MG63 (cell line): Measurements from ENCODE around the gene PTAFR. TPM values are rescaled to one million over a fixed set of nuclear protein-coding genes. Genes with fewer than 3 reads are reported as not detected.
A peak's percentile ranks its signal among the peaks of the same experiment; 100 is the strongest.

Experiments used
- DNase-seq: peaks from one replicate; pipeline ENCODE4 v3.0.0-alpha.2; 2020
- H3K27me3 ChIP-seq: fragments of 250-450 bp; sonication (Bioruptor Pico); 2 replicates; pipeline ENCODE4 v1.5.1; 2020; ENCODE audit warnings: mild to moderate bottlenecking, moderate library complexity
- H3K36me3 ChIP-seq: fragments of 250-450 bp; sonication (Bioruptor Pico); 2 replicates; pipeline ENCODE4 v1.5.1; 2020; ENCODE audit warnings: mild to moderate bottlenecking, moderate library complexity
- H3K4me3 ChIP-seq: fragments of 250-450 bp; sonication (Bioruptor Pico); 2 replicates; pipeline ENCODE4 v1.5.1; 2020; ENCODE audit warnings: mild to moderate bottlenecking, moderate library complexity
- H3K9me3 ChIP-seq: fragments of 250-450 bp; sonication (Bioruptor Pico); 2 replicates; pipeline ENCODE4 v1.5.1; 2020; ENCODE audit warnings: mild to moderate bottlenecking, moderate library complexity
- total RNA-seq: library from RNA; depleted of rRNA; stranded (reverse); fragments of >200 nt; shearing (Covaris generic); gene quantifications from 2 replicates; pipeline ENCODE4 v1.2.3, GENCODE V29; 2014; ENCODE audit warnings: low replicate concordance

The PTAFR gene
- total RNA-seq, 1 experiment from 2014 or later = 0.49 TPM

- DNase-seq = no peak
- H3K36me3 ChIP-seq = no peaks in the 10 kb centered on the region
- H3K9me3 ChIP-seq = no peaks in the 10 kb centered on the region
- H3K27me3 ChIP-seq = no peaks in the 10 kb centered on the region
- H3K4me3 ChIP-seq = no peak overlapping the region
Observed at GRCh38 chr1:28185071-28185470, 8.6 kb upstream of the PTAFR start.

DNA sequence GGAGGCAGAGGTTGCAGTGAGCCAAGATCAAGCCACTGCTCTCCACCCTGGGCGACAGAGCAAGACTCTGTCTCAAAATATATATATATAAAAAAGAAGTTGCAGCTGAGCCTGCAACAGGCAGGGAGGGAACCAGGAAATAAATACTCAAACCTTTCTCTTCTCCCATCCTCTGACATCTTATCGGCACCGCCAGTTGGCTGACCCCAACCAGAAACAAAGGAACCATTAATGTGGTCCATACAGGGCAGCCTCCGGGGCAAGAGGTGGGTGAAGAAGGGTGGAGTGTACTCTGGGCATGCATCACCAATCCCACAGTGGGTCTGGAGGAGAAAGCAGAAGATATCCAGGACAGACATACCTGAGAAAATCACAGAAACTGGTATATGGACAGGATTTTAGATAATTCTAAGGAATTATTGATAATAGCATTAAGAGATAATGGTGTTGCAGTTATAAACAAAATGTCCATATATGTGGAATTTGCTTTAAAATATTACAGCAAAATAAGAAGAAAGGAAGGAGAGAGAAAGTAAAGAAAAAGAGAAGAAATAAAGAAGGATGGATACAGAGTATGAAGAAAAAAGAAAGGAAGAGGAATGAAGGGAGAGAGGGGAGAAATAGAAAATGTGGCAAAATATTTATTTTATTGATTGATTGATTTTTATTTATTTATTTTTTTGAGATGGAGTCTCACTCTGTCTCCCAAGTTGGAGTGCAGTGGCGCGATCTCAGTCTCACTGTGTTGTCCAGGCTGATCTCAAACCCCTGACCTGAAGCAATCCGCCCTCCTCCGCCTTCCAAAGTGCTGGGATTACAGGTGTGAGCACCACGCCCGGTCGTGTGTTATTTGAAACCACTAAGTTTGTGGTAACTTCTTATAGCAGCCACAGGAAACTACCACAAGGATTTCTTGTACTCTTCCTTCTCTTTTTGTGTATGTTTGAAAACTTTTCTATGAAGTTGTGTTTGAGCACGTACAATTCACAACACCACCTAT is 4.1 kb upstream of the PTAFR start:
- Histone ChIP-seq H3K36me3 (no peaks in the 10 kb centered on the region), H3K27me3 (no peaks in the 10 kb centered on the region), H3K4me3 (no peak overlapping the region), H3K9me3 (no peaks in the 10 kb centered on the region)
- no peak for DNase-seq

DNA sequence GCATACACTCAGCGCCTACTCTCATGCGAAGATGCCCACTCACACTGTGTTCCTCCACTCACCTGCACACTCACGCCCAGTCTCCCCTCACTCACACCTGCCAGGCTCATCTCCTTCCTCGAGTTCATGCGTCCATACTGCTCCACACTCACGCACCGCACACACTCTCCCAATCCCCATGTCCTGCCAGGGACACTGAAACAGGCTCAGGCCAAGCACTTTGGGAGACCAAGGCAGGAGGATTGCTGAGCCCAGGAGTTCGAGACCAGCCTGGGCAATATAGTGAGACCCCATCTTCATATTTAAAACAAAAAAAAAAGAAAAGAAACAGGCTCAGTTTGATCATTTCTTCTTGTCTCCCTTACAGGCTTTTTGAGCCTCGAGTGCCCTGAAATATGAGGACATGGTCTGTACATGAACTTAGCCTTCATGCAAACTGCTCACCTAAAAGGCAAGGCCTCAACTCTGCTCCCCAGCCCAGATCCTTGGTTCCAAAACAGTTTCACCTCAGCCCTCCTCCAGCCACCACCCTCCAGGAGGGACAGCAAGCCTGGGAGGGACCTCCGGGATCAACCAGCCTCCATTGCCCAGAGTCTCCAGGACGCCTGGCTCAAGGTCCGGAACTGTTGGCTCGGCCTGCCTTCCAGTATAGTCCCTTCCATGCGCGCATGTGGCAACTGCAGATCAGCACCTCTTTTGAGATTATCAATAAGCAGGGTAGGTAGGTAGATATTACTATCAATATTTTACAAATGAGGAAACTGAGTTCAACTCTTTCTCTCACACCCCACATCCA is 2.4 kb upstream of the PTAFR start:
- no peak for DNase-seq
- H3K9me3 ChIP-seq = no peaks in the 10 kb centered on the region
- no peaks in the 10 kb centered on the region for H3K27me3 ChIP-seq
- no peaks in the 10 kb centered on the region for H3K36me3 ChIP-seq
- no peak overlapping the region for H3K4me3 ChIP-seq

GRCh38 chr1:28175955-28176485 is 470 bp downstream of the PTAFR start:
- no peaks in the 10 kb centered on the region for H3K9me3 ChIP-seq
- no peak for DNase-seq
- no peaks in the 10 kb centered on the region for H3K36me3 ChIP-seq

GRCh38 chr1:28173980-28174297 is 2.6 kb downstream of the PTAFR start:
- Histone ChIP-seq H3K4me3 (no peak overlapping the region), H3K27me3 (no peaks in the 10 kb centered on the region), H3K9me3 (no peaks in the 10 kb centered on the region), H3K36me3 (no peaks in the 10 kb centered on the region)
- DNase-seq = no peak

More at GRCh38 chr1:28175955-28176485, 470 bp downstream of the PTAFR start:
- no peaks in the 10 kb centered on the region for H3K27me3 ChIP-seq
- no peak overlapping the region for H3K4me3 ChIP-seq

DNA sequence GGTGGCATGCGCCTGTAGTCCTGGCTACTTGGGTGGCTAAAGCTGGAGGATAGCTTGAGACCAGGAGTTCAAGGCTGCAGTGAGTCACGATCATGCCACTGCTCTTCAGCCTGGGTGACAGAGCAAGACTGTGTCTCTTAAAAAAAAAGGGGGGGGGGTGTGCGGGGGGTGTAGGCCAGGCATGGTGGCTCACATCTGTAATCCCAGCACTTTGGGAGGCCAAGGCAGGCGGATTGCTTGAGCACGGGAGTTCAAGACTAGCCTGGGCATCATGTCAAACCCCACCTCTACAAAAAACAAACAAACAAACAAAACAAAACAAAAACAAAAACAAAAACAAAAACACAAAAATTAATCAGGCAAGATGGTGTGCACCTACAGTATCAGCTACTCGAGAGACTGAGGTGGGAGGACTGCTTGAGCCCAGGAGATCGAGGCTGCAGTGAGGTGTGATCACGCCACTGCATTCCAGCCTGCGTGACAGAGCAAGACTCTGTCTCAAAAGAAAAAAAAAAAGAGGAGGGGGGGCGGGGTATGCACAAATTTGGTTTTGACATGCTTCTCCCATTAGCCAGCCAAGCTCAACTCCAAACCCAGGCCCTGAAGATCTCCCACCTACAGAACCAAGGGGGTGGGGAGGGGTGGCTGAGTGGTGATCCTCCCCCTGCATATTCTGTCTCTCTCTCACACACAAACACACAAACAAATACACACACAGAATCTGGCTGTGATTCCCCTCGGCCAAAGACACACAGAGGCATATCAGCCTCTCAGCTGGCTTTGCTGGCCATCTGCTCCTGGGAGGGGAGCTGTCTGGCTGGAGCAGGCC is 3.1 kb downstream of the PTAFR start:
- Histone ChIP-seq H3K36me3 (no peaks in the 10 kb centered on the region), H3K9me3 (no peaks in the 10 kb centered on the region), H3K27me3 (no peaks in the 10 kb centered on the region), H3K4me3 (no peak overlapping the region)
- no peak for DNase-seq

DNA sequence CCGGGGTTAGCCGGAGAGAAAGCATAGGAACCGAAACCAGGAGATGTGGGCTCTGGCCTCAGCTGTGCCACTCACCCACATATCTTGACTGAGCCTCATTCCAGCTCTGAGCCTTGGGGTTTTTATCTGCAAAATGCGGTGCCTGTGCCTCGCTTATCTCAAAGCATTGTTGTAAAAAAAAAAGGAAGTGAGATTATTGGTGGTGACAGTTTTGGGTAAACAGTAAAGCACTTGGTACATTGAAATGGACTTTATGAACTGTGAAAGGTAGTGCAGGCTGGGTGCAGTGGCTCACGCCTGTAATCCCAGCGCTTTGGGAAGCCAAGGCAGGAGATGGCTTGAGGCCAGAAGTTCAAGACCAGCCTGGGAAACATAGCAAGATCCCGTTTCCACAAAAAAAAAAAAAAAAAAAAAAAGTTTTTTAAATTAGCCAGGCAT is 3.8 kb downstream of the PTAFR start:
- no peak for DNase-seq
- H3K9me3 ChIP-seq = no peaks in the 10 kb centered on the region
- H3K27me3 ChIP-seq = no peaks in the 10 kb centered on the region
- H3K4me3 ChIP-seq = no peak overlapping the region
- no peaks in the 10 kb centered on the region for H3K36me3 ChIP-seq

- H3K4me3 ChIP-seq = no peak overlapping the region
- no peaks in the 10 kb centered on the region for H3K9me3 ChIP-seq
- DNase-seq = no peak
- H3K27me3 ChIP-seq = no peaks in the 10 kb centered on the region
- no peaks in the 10 kb centered on the region for H3K36me3 ChIP-seq
Observed at GRCh38 chr1:28171246-28171645, 5.2 kb downstream of the PTAFR start.

DNA sequence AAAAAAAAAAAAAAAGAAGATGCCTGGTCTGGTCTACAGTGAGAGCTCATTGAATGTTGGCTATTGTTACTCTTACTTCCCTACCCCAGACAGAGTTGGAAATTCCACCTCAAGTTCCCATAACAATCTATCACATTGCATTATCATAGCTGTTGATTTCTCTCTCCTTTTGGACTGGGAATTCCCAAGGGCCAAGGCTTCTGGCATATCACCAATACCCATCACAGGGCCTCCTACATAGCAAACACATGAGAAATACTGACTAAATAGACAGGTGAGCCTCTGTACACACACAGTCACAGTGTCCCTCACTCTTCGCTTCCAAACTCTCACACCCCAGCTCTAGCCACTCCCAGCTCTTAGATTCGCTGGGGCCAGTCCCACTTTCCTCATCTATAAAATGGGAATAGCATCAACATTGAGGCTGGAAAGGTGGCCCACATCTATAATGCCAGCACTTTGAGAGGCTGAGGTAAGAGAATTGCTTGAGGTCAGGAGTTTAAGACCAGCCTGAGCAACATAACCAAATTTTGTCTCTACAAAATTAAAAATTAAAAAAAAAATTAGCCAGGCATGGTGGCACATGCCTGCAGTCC is 6.4 kb downstream of the PTAFR start:
- no peak for DNase-seq
- no peaks in the 10 kb centered on the region for H3K9me3 ChIP-seq

DNA sequence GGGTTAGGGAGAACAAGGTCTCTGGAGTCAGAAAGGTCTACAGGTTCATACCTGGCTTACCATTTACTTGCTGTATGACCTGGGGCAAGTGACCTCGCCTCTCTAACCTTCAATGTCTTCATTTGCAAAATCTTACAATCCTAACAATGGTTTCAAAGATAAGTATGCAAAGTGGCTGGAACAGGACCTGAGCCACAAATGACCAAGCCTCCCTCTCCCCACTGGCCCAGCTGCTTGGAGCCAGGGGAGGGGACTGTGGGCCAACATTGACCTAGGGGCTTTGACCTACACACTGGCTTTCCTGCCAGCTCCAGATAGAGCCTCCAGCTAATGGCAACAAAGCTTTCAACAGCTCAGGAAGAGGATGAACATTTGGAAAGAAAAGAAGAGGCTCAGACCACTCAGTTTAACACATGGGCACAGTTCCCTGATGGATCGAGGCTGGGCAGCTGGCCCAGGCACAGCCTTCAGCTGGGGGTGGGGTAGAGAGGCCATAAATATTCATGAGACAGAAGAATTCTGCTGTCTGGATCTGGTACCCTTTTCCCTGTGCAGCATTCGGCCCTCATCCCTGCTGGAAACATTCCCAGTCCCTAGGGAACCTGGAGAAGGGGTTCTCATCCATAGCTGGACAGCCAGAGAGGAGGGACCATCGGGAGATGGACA is 12.9 kb downstream of the PTAFR start:
- Histone ChIP-seq H3K9me3 (no peaks in the 10 kb centered on the region), H3K27me3 (no peaks in the 10 kb centered on the region), H3K36me3 (no peaks in the 10 kb centered on the region), H3K4me3 (no peak overlapping the region)
- DNase-seq = peak; percentile 62

More for the DNA sequence above, 6.4 kb downstream of the PTAFR start:
- Histone ChIP-seq H3K36me3 (no peaks in the 10 kb centered on the region), H3K27me3 (no peaks in the 10 kb centered on the region), H3K4me3 (no peak overlapping the region)

GRCh38 chr1:28162151-28162550 is 14.3 kb downstream of the PTAFR start:
- no peaks in the 10 kb centered on the region for H3K9me3 ChIP-seq

DNA sequence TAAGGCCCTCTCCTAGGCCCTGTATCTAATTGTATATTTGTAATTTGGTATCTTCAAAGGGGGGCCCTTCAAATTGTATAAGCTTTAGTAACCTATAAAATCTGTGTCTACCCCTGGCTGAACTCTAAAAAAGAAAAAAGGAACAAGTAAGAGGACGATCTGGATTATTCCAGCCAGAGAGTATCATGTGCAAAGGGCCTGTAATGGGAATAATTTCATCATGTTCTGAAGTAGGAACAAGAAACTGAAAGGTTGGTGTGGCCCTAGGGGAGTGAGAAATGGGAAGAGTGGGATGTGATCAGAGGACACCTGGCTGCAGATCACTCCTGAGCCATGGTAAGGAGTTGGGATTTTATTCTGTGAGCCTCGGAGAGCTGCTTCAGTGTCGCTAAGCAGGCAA is 14.7 kb downstream of the PTAFR start:
- Histone ChIP-seq H3K36me3 (no peaks in the 10 kb centered on the region), H3K9me3 (no peaks in the 10 kb centered on the region), H3K27me3 (no peaks in the 10 kb centered on the region), H3K4me3 (no peak overlapping the region)
- DNase-seq = no peak

More at GRCh38 chr1:28162151-28162550, 14.3 kb downstream of the PTAFR start:
- Histone ChIP-seq H3K36me3 (no peaks in the 10 kb centered on the region), H3K4me3 (no peak overlapping the region), H3K27me3 (no peaks in the 10 kb centered on the region)
- DNase-seq = no peak

GRCh38 chr1:28160782-28161266 is 15.7 kb downstream of the PTAFR start:
- Histone ChIP-seq H3K4me3 (no peak overlapping the region), H3K9me3 (no peaks in the 10 kb centered on the region), H3K36me3 (no peaks in the 10 kb centered on the region), H3K27me3 (no peaks in the 10 kb centered on the region)
- peak; percentile 87 for DNase-seq

- H3K4me3 ChIP-seq = no peak overlapping the region
- H3K36me3 ChIP-seq = no peaks in the 10 kb centered on the region
- DNase-seq = no peak
- no peaks in the 10 kb centered on the region for H3K27me3 ChIP-seq
- H3K9me3 ChIP-seq = no peaks in the 10 kb centered on the region
Observed at GRCh38 chr1:28159680-28160079, 16.8 kb downstream of the PTAFR start.

- DNase-seq = no peak
- H3K4me3 ChIP-seq = no peak overlapping the region
- H3K36me3 ChIP-seq = no peaks in the 10 kb centered on the region
- H3K9me3 ChIP-seq = no peaks in the 10 kb centered on the region
- no peaks in the 10 kb centered on the region for H3K27me3 ChIP-seq
Observed at GRCh38 chr1:28159243-28159642, 17.2 kb downstream of the PTAFR start.
